ELR (cell line): Measurements from ENCODE around the gene PPIL3.
A peak's percentile ranks its signal among the peaks of the same experiment; 100 is the strongest.
"Not testable (repeated sequence)": the region's sequence is repeated elsewhere in the genome, so short reads cannot be mapped to it uniquely, and the experiment has no call there.

Experiments used
- DNase-seq: peaks from one replicate; pipeline ENCODE4 v3.0.0-alpha.2; 2015; ENCODE audit warnings: low read depth

The PPIL3 gene

GRCh38 chr2:200888704-200889625 is at the start of gene PPIL3, which contains the start of gene NIF3L1:
TSS of gene PPIL3 (minus strand) at chr2:200889077. CDS start at chr2:200887615, 1,462 bp downstream.
TSS of gene NIF3L1 (plus strand) at chr2:200889371. CDS start at chr2:200891944, 2,573 bp downstream.
- peak; percentile 99 for DNase-seq

GRCh38 chr2:200930947-200931626 is 42.2 kb upstream of the PPIL3 start:
- no peak for DNase-seq

- peak; percentile 75 for DNase-seq
Measured at GRCh38 chr2:200929334-200930249, 40.7 kb upstream of the PPIL3 start.

- no peak for DNase-seq
Measured at GRCh38 chr2:200922439-200922838, 33.6 kb upstream of the PPIL3 start.

- DNase-seq: peak; percentile 75
Measured at GRCh38 chr2:200913654-200914053, 24.8 kb upstream of the PPIL3 start.

- no peak for DNase-seq
Measured at GRCh38 chr2:200909958-200910357, 21.1 kb upstream of the PPIL3 start.

GRCh38 chr2:200905618-200906296 is 16.9 kb upstream of the PPIL3 start:
- DNase-seq: peak; percentile 79

- DNase-seq: peak; percentile 97
Measured at GRCh38 chr2:200901459-200902072, 12.7 kb upstream of the PPIL3 start.

GRCh38 chr2:200899482-200899881 is 10.6 kb upstream of the PPIL3 start:
- DNase-seq: no peak

- not testable (repeated sequence) for DNase-seq
Measured at GRCh38 chr2:200881715-200882249, 7.1 kb downstream of the PPIL3 start.

- no peak for DNase-seq
Measured at GRCh38 chr2:200878289-200878880, 10.5 kb downstream of the PPIL3 start.

- DNase-seq: no peak
Measured at GRCh38 chr2:200877443-200877842, 11.4 kb downstream of the PPIL3 start.

GRCh38 chr2:200873560-200873959 is 15.3 kb downstream of the PPIL3 start:
- no peak for DNase-seq

GRCh38 chr2:200871151-200871550 is 17.7 kb downstream of the PPIL3 start:
- no peak for DNase-seq

GRCh38 chr2:200869014-200869413 is 19.9 kb downstream of the PPIL3 start:
- no peak for DNase-seq

- peak; percentile 95 for DNase-seq
Measured at GRCh38 chr2:200864176-200865034, 24.5 kb downstream of the PPIL3 start, which contains the start of gene CLK1. TSS of gene CLK1 (minus strand) at chr2:200864658. CDS start at chr2:200861862, 2,796 bp downstream.

GRCh38 chr2:200863782-200864175 is 25.1 kb downstream of the PPIL3 start:
- DNase-seq: peak; percentile 40

GRCh38 chr2:200862532-200863000 is 26.3 kb downstream of the PPIL3 start:
- peak; percentile 88 for DNase-seq

GRCh38 chr2:200861617-200862155 is 27.2 kb downstream of the PPIL3 start:
- no peak for DNase-seq
